Stimulated activated CD8-positive, alpha-beta memory T cell treated with anti-CD3 and anti-CD28 coated beads, Interleukin-4, amount 100 ng/mL, for 1 hour (primary cell): ENCODE results near the gene PLXNA3.
A peak's percentile ranks its signal among the peaks of the same experiment; 100 is the strongest.

Source experiments
- DNase-seq, 2 donors: peaks; one replicate each; pipeline ENCODE4 v3.0.0-alpha.2; 2020; ENCODE audit warnings: low read depth in 2 of 2, low spot score in 1 of 2

PLXNA3 gene

DNA sequence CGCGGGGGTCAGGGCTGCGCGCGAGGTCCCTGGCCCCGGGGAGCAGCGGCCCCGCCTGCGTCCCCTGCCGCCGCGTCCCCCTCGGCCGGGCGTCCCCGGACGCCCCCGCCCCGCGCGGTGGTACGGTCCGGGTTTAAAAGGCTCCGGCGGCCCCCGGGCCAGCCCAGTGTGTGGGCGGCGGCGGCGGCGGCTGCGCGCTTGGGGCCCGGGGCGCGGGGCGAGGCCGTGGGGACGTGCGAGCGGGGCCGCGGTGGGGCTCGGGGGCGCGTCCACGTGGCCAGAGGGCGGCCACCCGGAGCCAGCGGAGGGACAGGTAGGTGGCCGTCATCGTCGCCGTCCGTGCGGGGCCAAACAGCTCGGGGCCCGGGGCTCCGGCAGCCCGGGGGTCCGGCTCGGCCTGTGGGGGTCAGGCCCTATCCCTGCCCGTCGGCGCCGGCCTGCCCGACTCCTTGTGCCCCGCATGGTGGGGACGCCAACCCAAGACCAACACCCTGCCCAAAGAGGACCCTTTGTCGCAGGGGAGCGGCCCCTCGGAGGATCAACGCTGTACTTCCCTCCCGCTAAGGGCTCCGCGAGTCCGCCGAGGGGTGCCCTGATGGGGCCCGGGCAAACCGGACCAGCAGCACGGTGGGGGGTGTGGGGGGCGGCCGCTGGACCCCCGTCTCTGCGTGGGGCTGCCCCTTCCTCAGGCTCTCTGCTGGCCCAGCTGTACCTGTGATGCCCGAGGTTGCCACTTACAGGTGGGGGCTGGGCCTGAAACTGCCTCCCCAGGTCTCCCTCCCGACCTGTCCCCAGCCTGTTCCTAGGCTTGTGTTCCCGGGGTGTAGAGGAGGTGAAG is at the start of gene PLXNA3:
PLXNA3 (plus strand) TSS at position 166 of the 838 bp plus-strand sequence. CDS start 1,903 bp downstream, outside the sequence.
- peak in 1 of 2 donors; percentile 49 for DNase-seq

DNA sequence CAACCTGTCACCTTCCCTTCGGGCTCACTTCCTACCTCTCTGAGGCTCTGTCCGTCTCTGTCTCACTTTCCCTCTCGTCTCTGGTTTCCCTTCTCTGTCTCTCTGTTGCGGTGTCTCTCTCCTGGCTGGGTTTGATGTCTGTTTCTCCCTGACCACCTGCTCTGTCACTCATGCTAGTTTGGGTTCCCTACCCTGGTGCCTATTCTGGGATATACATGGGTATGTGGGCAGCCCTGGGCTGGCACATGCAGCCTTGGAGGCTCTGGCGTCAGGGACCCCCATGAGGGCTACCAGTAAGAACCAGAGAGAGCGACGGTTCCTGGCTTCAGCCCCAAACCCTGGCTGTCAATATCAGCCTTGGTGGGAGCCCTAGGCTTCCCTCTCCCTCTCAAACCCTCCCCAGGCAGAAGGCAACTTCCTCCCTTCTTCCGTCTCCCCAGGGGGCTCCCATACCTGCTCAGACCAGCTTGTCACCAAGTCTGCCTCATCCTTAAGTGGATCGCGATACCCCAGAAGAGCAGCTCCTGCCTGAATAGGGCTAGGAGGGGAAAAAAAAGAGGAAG is 49.3 kb upstream of the PLXNA3 start:
- no peak for DNase-seq

DNA sequence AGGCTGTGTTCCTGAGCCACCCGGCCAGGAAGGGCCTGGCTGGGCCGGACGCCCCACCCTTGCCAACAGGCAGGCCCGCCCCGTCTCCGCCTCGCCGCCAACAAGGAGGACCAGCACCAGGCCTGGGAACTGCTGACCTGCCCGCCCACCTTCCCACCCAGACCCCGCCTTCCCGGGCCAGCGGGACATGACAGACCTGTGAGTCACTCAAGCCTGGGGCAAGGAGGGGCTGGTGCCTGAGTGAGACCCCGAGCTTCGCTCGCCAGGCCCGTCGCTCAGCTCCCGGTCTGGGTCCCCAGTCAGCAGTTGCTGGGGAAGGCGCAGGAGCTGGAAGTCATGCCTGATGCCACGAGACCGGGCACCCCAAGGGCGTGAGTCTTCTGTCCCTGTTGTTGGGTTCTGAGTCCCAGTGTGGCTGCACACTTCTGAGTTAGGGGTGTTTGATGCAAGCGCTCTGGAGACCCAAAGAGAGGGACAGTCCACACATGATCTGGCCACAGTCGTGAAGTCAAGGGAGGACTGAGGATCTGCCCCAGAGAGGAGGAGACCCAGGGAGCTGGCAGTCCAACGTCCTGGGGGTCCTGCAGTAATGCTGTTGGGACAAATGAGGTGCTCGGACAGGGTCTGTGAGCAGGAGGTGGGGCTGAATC is 48.7 kb upstream of the PLXNA3 start, which contains the start of gene DNASE1L1:
DNASE1L1 (minus strand) TSS at position 33 of the 650 bp plus-strand sequence. CDS start 3,686 bp downstream, outside the sequence.
- no peak for DNase-seq

DNA sequence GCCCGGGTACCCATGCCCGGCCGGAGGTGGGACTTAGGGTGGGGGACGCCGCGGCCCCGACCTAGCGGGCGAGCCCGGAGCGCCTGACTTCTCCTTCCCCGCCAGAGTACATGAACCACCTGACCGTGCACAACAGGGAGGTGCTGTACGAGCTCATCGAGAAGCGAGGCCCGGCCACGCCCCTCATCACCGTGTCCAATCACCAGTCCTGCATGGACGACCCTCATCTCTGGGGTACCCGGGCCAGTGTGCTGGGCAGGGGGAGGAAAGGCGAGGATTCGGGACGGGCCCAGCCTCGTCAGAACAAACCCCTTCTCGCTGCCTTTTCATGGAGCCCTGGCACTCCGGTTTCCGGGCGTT is 46.1 kb upstream of the PLXNA3 start:
- DNase-seq, result no peak

DNA sequence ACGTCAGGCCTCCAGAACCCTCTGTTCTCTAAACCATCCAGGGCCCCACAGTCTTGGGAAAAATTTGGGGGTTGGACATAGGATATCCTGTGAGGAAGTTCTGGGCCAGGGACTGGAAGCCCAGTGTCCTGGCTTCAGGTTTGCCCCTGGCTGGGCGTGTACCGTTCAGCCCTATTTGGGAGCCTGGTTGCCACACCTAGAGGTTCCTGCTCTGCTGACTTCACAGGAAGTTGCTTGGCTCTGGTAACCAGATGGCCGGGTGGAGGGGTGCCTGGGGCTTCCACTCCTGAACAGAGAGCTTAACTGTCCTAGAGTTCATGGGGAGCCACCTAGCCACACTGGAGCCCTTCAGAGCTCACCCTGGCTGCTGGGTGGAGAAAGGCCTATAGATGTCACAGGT is 45.6 kb upstream of the PLXNA3 start:
- no peak for DNase-seq

DNA sequence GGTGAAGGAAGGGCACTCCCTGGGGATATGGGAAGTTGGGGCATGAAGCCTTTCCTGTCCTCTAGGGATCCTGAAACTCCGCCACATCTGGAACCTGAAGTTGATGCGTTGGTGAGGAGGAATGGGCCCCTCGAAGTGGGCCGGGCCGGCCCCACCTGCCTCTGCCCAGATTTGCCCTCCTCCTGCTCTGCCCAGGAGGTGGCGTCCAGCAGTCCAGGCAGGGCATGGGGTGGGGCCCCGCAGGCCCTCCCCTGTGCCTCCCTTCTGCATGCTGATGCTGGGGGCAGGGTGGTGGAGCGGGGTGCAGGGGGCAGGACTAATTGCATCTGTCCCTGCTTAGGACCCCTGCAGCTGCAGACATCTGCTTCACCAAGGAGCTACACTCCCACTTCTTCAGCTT is 44.9 kb upstream of the PLXNA3 start:
- DNase-seq, result no peak

DNA sequence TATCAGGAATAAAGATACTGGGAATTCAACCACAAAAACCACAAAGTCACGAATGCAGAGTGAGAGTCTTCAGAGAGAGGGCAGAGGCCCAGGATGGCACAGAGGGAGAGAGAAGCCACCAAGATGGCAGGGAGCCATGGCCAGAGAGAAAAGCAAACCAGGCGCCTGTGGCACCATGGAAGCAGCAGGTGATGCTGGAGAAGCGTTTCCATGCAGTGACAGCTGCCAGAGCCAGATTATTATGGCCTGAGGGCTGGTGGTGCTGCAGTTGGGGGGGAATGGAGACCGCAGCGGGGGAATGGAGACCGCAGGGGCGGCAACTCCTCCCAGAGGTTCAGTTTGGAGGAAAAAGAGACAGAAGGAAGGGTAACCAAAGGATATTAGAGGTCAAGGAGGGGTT is 40.9 kb upstream of the PLXNA3 start:
- no peak for DNase-seq

DNA sequence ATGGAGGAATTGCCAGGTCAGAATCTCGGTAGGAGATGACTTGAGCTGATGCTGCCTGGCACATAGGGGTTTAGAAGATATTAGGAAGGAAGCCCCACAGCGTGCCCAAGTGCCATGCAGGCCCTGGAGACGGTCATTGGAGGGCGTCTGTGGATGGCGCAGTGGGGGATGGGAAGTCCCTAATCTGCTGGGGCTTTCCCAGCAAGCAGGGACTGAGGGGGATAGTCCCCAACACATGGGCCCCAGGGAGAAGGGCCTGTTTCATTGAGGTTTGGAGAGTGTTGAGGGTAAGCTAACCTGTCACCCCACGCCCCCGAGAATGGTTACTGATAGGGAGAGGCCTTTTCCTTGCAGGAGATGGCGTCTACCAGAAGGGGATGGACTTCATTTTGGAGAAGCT is 38.9 kb upstream of the PLXNA3 start:
- DNase-seq, result no peak

DNA sequence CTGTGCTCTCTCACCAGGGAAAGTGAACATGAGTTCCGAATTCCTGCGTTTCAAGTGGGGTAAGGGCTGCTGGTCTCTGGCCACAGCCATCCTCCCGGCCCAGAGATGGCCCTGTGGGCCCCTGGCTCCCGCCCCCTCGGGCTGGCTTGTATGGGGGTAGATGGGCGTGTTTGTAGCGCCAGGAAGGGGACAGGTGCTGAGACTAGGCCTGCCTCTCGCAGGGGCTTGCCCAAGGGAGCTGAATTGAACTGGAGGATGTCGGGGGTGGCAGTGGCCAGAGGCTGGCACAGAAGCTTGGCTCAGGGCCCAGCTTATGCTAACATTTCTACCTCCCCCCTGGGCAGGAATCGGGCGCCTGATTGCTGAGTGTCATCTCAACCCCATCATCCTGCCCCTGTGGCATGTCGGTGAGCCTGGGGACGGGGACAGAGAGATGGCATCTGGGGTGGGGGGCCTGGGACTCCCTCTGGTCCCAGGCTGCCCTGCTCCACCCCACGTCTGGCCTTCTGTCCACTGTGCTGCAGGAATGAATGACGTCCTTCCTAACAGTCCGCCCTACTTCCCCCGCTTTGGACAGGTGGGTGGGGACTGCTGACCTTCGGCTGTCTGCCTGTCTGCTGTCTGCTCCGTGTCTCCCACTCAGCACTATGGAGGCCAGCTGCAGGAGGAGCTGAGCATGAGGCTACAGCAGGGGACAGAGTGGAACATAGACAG is 38.2 kb upstream of the PLXNA3 start:
- no peak for DNase-seq

DNA sequence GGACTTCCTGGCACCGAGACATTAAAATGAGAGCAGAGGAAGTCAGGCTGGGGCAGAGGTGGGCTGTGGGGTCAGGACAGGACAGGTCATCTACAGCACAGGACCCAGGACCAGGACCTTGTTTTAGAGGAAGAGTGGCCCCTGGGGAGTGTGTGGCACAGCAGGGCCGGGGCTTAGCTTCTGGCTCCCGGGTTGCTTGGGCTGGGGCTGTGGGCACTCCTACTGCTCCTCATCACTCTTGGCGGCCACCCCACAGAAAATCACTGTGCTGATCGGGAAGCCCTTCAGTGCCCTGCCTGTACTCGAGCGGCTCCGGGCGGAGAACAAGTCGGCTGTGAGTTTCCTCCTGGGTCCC is 37.7 kb upstream of the PLXNA3 start:
- no peak for DNase-seq

DNA sequence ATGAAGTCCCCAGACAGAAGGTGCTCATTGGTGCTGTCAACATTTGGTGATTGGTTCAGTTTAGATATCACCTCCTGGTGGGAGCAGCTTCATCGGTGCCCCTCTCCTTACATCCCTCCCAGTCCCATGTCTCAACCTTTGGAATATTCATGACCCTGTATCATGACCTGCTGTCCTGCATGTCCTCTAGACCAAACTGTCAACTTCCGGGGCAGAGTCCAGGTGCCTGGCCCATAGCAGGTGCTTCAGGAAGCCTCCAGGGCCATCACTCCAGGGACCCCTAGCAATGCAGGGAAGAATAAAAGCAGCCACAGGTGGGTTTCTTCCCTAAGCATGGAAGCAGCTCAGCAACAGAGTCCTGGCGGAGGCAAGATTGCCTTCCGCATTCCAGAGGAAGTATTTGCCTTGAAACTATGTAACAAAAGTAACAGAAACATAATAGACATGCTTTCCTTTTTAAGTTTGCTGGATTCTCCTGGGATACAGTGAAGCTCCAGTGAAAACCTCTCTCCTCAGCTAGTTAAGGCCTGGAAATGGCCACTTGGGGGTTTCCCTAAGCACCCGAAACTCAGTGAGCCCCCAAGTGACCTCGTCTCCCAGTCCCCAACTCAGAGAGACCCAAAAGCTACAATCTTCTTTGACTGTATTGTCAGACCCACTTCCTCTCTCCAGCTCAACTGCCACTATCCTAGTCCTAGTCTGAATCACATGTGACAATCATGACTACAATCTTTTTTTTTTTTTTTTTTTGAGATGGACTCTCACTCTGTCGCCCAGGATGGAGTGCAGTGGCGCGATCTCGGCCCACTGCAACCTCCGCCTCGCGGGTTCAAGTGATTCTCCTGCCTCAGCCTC is 30.9 kb upstream of the PLXNA3 start:
- no peak for DNase-seq

DNA sequence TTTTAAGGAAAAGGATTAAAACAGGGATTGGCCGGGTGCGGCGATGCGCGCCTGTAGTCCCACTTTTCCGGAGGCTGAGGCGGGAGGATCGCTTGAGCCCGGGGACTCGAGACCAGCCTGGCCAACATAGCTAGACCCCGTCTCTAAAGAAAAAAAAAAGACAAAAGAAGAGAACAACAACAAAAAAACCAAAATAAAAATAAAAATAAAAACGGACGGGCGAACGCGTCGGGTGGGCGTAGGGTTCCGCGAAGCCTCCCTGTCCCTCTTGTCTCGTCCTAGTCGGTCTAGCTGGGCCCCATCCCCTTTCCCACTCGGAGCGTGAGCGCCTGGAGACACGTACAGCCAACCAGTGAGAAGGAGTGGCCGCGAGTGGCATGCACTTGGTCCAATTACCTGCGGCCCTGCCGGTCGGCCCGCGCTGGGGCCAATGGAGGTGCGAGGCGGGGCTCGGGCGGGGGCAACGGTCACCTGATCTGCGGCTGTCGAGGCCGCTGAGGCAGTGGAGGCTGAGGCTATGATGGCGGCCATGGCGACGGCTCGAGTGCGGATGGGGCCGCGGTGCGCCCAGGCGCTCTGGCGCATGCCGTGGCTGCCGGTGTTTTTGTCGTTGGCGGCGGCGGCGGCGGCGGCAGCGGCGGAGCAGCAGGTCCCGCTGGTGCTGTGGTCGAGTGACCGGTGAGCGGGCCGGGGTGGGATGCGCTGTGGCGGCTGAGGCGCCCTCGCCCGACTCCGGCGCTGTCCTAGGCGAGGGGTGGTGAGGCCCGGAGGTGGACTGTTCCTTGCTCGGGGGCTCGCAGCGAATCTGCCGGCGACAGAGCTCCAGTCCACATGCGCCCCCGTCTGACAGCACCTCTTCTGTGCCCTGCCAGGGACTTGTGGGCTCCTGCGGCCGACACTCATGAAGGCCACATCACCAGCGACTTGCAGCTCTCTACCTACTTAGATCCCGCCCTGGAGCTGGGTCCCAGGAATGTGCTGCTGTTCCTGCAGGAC is 29.6 kb upstream of the PLXNA3 start, which contains the start of gene ATP6AP1:
ATP6AP1 (plus strand) TSS at position 502 of the 996 bp plus-strand sequence; CDS start at position 518, 16 bp downstream.
- DNase-seq, result peak; percentile 56 to 74

DNA sequence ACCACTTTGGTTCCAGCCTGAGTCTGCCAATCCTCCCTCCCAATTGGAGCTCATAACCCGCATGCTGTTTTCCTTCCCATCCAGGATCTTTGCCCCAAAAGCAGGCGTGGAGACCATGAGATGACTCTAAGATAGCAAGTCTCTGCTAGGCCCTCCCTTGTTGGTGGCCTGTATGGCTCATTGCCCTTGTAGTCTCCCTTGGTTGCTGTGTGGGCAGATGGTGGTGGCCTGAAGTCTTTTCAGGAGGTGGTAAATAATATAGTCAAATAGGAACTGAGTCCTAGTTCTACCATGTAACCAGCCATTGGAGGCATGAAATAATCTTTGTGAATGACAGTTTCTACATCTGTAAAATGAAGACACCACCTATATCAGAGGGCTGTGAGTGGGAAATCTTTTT is 28.4 kb upstream of the PLXNA3 start:
- DNase-seq, result no peak

DNA sequence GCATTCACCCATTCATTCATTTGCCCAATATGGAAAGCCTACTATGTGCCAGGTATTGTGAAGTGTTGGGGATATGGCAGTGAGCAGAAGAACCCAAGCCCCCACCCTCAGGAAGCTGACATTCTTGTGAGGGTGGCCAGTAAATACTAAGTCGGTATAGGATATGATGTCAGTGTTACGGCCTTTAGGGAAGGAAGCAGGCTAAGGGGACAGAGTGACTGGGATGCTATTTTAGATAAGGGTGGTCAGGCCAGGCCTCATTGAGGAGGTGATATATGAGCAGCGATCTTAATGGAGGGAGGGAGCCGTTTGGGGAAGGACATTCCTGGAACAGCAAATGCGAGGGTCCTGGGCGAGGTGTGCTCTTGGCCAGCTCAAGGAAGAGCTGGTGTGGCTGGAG is 27.6 kb upstream of the PLXNA3 start:
- DNase-seq, result no peak

DNA sequence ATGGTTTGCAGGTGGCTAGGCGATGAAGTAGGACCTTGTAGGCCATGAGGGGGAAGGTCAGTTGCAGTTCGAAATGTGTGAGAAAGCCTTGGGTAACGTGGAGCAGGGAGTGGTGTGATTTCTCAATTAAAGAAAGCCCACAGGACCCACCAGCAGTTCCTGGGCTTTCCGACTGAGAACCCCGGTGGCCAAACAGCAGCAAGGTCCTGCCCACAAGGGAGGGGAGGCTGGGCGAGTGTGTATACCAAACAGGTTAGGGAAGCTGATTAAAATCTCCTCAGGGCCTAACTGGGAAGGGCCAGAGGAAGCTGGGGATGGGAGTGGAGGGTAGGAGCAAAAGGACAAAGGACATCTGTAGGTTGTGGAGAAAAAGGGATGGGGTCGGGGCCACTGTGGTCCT is 27.2 kb upstream of the PLXNA3 start:
- no peak for DNase-seq

DNA sequence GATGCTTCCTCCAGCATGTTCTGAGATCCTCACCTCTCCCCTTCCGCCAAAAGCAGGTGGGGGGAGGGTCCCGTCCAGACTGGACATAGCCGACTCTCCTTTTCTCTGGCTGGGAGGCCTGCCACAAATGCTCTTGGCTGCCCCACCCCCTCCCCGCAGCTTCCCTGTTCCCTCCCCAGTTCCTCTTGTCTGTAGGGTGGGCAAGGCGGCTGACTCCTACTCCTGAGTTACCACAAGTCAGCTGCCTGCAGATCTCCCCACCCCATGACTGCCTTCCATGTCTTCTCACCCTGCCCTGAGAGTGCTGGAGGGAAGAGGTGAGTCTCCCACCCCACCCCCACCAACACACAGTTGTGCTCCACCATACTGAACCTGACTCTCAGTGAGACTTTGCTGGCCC is 26.7 kb upstream of the PLXNA3 start:
- DNase-seq, result no peak

DNA sequence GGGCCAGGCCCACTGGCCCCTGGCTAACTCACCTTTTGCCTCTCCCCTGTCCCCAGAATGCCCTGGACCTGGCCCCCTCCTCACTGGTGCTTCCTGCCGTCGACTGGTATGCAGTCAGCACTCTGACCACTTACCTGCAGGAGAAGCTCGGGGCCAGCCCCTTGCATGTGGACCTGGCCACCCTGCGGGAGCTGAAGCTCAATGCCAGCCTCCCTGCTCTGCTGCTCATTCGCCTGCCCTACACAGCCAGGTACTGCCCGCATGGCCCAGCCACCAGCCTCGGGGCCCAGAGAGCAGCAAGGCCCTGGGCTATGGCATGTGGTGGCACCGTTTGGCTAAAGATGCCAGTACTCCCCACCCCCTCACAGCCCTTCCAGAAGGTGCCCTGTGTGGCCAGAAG is 25.9 kb upstream of the PLXNA3 start:
- no peak for DNase-seq

DNA sequence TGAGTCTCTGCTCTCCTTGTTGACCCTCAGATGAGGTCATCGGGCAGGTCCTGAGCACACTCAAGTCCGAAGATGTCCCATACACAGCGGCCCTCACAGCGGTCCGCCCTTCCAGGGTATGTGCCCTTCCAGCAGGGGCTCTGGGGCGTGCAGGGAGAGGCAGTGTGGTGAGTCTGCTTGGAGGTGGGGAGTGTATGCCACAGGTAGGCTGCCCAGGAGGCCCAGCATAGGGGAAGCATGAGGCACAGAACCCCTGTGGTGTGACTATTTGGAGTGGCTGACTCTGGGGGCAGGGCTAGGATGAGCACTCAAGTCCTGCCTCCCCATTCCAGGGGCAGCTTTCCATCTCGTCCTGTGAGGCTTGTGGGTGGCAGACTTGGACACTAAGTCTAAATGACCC is 24.5 kb upstream of the PLXNA3 start:
- DNase-seq, result no peak

DNA sequence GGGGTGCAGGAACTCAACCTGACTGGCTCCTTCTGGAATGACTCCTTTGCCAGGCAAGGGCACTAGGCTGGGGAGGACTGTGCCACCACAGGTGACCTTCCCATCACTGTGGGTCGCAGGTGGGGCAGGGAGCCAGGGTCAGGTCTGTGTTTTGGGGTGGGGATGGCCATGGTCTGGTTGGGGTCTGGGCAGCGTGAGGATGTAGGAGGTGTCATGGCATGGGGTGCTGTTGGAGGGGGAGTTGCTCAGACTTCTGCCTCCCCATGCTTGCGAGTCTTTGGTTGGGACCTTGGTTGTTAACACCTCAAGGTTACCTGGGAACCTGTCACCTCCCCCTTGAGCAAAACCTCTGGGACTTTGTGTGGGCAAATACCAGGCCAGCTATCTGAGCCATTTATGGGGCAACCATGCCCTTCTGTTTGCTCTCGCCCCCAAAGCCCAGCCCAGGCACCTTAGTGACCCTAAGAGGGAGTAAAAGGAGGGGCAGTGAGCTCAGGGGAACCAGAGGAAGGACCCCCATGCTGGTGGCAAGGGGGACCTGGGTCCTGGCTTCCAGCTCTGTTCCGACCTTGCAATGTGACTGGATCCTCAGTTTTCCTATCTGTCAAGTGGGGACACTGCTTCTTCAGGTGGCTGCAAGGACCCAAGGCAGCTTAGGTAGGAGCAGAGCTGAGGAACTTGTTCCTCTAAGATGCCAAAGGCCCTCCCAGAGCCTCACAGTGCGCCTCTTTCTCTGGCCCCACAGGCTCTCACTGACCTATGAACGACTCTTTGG is 23.5 kb upstream of the PLXNA3 start:
- DNase-seq, result no peak
